Stimulated activated CD8-positive, alpha-beta memory T cell treated with anti-CD3 and anti-CD28 coated beads, Interleukin-15, amount 100 ng/mL, for 4 hours (primary cell): ENCODE data around the gene CYBC1.

Source experiments
- DNase-seq, 2 donors: peaks; one replicate each; pipeline ENCODE4 v3.0.0-alpha.2; 2020; ENCODE audit warnings: low read depth in 2 of 2

Gene CYBC1

DNA sequence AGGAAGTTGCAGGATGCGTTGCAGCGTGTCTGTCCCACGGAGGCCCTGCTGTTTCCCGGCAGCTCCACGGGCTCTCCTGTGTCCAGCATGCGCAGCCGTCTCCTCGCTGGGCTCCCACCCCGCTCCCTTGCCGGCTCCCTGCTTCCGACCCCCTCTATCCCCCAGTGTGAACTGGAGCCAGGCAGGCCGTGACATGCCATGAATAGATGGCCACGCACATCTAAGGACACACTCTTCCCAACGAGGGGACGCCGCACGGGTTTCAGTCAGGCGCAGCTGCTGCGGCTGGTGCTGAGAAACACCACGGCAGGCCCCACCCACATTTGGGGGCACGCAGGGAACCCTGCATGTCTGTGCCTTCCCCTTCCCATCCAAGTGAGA is 41.6 kb downstream of the CYBC1 start:
- no peak for DNase-seq

DNA sequence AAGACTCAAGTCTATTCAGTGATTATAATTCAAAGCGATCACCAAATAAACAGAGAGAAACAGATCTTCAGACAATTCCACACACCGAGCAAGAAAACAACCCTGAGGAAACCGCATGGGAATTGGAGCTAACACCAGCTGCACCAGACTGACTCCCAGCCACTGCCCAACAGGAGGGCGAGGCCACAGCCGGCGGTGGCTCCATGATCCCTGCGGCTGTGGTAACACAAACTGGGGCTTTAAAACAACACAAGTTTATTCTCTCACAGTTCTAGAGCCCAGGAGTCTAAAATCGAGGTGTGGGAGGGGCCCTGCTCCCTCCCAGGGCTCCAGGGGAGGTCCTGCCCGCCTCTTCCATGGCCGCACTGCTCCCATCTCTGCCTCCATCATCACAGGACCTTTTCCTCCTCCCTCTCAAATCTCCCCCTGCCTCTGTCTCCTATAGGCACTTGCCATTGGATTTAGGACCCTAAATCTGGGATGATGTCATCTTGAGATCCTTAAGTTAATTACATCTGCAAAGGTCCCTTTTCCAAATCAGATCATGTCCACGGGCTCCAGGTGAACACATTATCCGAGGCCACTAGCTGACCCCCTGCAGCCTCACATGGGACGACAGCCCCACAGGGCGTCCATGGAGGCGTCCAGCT is 42.1 kb downstream of the CYBC1 start:
- DNase-seq, result no peak

DNA sequence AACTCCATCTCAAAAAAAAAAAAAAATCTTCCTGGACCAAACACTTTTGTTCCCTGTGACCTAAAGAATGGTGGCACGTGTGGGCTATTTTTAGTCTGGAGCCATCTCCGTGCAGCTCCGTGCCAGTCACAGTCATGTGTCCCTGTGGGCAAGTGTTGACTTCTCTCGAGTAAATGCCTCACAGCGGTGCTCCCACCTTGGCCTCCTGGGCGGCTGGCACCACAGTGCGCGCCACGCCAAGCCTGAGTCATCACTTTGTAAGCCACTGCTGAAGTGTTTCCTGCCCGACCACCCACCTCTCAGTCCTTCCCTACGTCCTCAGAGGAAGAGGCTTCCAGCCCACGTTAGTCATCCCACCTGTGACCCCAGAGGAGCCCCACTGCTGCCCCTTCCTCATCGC is 43.3 kb downstream of the CYBC1 start:
- DNase-seq, result no peak

DNA sequence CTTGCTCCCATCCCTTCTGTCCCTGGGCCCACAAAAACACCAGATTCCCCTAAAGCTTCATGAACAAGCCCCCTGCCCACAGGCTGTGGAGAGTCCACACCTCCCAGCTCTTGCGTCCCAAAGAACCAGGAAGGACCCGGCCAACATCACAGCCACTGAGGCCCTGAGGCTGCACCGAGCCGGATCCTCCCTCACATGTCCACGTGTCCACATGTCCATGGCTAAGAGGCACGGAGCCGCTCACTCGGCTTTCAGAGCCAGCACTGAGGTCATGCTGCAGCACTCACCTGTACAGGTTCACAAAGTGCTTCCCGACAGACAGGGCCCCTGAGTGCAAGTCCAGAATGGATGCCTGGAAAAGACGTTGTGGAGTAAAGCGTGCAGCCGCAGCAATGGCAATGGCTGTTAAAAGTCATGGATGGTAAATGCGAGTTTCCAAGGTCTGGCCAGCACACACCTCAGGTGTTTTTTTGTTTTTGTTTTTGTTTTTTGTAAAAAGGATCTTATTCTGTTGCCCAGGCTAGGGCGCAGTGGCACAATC is 44.4 kb downstream of the CYBC1 start:
- DNase-seq, result no peak

DNA sequence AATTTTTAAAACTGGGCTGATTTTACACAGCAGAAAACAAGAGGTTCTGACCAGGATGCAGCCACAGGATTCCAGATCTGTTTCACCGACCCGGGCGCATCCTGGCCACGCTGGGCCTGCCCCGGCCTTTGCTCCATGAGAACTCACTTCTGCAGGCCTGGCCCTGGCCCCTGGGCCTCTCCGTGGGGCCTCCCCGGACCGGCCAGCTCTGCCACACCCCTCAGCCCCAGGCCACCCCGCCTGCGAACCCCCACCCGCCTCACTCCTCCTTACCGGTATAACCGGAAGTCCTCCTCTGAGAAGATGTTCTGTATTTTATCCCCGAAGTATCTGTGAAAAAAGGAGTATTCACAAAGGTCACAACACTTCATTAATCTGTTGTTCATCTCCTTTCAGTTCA is 45.5 kb downstream of the CYBC1 start:
- no peak for DNase-seq

DNA sequence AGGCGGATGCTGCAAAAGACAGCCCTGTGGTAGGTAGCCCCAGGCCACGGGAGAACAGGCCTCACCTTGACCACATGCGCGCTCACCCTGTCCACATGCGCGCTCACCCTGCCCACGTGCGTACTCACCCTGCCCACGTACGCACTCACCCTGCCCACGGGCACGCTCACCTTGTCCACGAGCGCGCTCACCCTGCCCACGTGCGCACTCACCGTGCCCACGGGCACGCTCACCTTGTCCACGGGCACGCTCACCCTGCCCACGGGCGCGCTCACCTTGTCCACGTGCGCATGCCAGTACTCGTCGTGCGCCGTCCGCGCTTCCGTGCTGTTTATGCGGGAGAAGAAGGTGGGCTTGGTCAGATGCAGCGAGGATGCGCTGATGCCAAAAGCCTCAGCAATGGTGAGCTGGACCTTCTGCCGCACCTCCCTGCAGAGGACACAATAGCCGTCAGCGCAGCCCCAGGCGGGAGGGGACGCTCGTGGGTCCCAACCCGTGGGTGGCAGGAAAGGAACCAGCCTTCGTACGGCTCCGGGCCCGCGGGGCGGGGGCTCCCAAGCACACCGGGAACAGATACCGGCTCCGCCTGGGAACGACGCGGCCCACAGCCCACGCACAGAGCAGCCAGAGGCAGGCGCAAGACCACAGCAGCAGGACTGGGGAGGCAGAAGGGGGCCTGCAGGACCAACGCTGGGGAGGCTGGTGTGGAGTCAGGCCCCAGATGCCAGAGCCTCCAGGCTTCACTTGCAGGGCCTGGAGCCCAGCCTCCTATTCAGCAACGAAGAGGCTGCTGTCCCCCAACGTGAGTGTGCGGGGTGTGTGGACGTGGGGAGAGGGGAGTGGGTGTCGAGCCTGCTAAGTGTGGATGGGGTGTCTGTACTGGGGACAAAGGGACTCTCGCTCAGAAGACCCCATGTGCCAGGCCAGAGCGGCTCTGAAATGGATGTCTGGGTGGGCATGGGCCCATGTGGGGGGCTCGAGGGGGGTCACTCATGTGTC is 46.6 kb downstream of the CYBC1 start:
- DNase-seq, result no peak

DNA sequence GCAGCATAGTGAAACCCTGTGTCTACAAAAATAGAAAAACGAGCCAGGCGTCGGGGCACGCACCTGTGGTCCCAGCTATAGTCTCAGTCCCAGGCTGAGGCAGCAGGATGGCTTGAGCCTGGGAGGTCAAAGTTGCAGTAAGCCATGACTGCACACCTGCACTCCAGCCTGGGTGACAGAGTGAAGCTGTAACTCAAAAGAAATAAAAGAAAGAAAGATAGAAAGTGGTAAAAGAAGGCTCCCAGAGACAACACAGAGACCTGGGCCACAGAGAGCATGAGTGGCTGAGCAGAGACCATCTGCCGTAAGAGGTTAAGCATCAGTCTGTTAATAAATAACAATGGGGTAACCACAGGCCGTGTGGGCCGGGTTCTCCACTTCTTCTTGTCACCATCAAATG is 47.7 kb downstream of the CYBC1 start:
- DNase-seq, result no peak

DNA sequence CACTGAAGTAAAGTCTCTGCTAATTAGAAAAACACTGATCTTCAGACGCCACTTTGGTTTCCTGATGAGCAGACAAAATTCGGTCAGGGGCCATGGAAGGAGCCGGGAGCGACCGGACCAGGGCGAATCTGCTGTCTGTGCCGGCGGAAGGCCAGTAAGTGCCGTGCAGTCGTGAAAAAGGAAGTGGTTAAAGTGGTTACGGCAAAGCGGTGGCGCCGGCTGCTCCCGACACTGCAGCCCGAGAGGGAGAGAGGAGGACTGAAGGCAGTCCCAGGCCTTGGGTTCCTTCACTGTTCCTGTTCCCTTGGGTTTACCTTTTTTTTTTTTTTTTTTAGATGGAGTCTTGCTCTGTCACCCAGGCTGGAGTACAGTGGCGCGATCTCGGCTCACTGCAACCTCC is 49.7 kb downstream of the CYBC1 start:
- DNase-seq, result peak in 1 of 2 donors; percentile 15

DNA sequence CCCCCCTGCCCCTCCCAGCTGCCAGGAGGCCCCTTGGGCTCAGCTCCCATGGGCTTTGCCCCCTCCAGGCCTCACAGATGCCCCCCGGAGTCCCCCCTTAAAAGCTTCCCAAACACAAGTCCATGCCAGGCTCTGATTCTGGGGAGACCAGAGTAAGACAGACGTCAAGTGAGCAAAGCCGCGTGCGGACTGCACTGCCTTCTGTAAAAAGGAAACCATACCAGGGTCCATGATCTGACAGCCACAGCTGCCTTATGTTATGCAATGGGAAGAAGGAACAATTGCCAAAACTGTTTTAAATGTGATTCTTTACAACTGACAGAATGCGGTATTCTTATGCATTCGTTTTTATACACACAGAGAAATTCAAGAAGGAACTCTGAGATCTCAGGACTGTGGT is 50.3 kb downstream of the CYBC1 start:
- DNase-seq, result no peak

DNA sequence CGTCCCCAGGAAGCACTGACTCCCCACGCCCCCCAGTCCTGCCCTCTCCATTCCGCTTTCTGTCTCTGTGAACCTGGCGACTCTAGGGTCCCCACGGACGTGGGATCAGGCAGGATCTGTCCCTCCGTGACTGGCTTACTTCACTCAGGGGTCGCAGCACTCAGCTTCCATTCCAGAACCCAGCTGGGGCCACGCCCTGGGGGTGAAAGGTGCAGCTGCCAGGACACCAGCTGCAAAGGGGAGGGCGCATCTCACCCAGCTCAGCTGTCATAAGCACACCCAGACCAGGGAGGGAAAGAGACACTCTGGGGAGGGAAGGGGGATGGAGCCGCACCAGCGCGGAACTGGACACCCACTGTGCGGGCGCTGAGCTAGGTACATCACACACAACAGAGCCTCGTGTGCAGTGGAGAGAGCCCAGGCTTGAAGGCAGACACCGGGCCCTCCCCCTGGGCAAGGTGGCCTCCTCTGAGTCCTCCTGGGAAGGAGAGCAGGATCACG is 50.9 kb downstream of the CYBC1 start:
- DNase-seq, result no peak

DNA sequence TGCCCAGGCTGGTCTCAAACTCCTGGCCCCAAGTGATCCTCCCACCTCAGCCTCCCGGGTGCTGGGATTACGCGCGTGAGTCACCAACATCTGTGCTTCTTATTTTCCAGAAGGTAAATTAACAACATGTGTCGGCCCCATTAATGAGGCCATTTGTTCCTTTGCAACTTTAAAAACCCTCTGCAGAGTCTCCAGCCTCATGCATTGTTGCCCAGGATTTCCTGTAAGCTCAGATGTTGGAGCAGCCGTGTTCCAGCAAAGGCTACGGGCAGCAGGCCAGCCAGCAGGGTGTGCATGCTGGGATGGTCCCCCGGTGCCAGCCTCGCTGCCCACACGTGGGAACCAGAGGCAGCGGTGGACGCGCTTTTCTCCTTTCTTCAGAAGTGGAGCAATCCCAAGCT is 51.5 kb downstream of the CYBC1 start:
- DNase-seq, result no peak

DNA sequence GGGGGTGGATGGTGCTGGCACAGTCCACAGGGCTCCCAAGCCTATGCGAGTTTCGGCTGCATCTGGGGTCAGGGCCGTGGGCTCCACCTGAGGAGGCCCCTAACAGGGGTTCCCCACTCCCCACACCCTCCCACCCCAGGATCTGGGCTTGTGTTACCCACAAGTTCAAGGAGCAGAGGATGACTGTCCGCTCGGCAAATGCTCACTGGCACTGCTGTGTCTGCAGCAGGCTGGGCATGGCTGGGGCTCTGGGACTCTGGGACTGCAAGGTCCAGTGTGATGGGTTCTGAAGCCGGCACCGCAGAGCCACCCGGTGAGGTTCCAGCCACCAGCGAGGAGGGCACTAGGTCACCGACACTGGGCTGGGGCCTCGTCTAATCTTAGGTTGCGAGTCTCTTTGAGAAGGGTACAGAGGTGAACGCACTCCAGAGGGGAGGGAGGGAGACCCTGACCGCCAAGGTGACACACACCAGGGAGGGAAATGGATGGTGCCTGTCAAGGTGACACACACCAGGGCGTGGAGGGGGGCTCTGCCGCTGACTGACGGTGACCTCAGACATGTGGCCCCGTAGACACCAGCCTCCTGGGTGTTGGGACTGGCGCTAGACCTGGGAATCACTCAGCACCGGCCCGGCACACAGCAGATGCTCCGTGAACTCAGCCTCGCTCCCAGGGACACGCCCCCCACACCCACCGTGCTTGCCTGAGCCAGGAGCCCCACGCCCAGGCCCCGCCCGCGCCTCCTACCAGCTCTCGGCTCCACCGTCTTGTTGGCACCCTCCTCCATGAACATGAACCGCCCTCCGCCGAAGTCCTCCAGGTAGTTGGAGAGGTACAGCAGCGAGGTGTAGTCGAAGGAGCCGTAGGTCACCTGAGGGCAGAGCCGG is 52.9 kb downstream of the CYBC1 start:
- DNase-seq, result no peak

DNA sequence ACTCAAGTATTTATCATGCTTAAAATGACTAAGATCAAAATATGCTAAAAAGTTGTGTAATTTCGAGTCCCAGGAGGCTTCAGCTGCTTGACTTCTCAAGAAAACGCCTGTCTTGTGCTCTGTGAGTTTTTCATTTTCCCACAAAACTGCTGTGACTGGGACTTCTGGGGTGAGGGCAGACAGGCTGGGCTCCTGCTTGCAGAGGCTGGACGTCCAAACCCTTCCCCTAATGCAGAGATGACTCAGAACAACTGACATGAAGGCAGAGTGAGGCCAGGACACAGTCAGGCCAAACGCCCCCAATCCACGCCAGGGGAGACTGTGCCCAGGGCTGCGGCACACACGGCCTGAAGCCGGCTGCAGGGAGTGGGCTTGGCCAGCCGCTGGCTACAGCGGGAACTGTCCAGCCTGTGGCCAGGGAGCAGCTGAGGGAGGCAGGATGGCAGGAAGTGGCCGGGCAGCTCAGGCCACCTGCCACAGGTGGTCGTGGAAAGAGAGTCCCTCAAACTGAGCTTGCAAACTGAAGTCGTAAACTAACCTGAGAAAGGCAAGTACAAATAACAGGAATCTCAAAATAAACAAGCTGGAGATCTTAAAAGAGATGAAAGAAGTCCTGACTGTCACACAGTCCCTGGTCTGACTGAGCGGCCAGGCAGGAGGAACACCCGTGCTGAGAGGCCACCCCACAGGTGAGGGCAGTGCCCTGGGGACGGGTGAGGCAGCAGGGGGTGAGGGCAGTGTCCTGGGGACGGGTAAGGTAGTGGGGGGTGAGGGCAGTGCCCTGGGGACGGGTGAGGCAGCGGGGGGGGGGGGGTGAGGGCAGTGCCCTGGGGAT is 53.7 kb downstream of the CYBC1 start:
- DNase-seq, result no peak

DNA sequence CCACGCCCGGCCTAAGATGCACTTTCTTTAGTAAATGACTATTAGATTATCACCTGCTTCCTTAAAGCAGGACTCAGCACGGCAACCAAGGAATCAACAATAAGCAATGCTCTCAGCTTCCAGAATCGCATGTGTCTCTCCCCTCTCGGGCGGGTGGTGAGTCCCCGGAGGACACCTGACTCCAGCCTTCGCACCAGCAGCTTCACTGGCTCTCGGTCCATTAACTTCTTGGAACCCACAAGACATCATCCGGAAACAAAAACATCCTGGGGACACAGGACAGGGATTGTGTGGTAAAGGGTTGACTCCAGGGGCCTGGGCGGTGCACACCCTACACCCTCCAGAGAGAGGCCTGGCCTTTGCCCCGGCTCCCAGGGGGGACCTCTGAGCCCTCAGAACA is 56.3 kb downstream of the CYBC1 start:
- no peak for DNase-seq

DNA sequence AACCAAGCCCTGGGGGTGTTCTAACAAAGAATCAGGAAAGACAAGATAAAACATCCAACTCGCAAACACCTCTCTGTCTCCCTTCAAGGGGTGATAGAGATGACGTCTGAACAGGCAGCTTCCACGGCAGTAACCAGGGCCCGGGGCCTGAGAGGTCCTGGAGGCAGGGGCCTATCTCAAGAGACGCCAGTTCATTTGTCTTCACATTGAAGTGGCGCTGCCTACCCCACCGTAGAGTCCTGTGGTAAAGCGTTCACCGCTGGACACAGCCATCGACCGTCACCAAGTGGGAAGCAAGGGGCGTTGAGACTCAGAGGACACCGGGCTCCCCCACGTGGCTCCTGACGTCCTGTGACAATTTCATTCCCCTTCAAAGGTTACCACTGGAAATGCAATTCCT is 57.6 kb downstream of the CYBC1 start:
- DNase-seq, result no peak
